GM12892 (cell line): ENCODE results near the gene EIF3J.

Source experiments
- POLR2A ChIP-seq: IDR thresholded peaks from 2 replicates; pipeline ENCODE4 v1.6.1; 2011; ENCODE audit warnings: low read depth, low read length, control low read depth
- POLR2AphosphoS5 ChIP-seq: IDR thresholded peaks from 2 replicates; pipeline ENCODE4 v1.6.1; 2011; ENCODE audit warnings: low read depth, low read length, control low read depth
- TAF1 ChIP-seq: IDR thresholded peaks from 2 replicates; pipeline ENCODE4 v1.6.1; 2011; ENCODE audit warnings: low read depth, mild to moderate bottlenecking, control low read depth, low read length, borderline replicate concordance

- TF ChIP-seq TAF1 (no peak), POLR2AphosphoS5 (no peak), POLR2A (no peak)
These were observed 28.6 kb downstream of the EIF3J start for GRCh38 chr15:44565387-44566154.
